ENCODE measurements around the gene SMARCD2.

- TF ChIP-seq CTCF (IDR thresholded peaks at IDR 0.05) (no peak), POLR2A (IDR thresholded peaks at IDR 0.05; ENCODE audit: low read depth) (no peak)
Measured at GRCh38 chr17:63816669-63817068, 25.8 kb downstream of the SMARCD2 start.
